HL-60/S4 (cell line): ENCODE measurements around the gene PCDHGB3.
"Not testable (repeated sequence)": the region's sequence is repeated elsewhere in the genome, so short reads cannot be mapped to it uniquely, and the experiment has no call there.

Experiments
- in situ Hi-C: fragments of 300-500 bp; cut with MboI; formaldehyde crosslinking; loops from 2 replicates; pipeline ENCODE4 v1.14.3; 2022; ENCODE audit warnings: low sequenced_read_pairs

Gene PCDHGB3

GRCh38 chr5:141389153-141390042, 19.4 kb downstream of the PCDHGB3 start:
- in situ Hi-C loops: no loop called here

- in situ Hi-C loops: no loop called here
Measured at GRCh38 chr5:141392429-141393198, 22.6 kb downstream of the PCDHGB3 start, which contains the start of gene PCDHGA8. Gene PCDHGA8, plus strand, starts transcription at chr5:141392633. Its CDS starts 181 bp downstream, at chr5:141392814.

- in situ Hi-C loops: no loop called here
Measured at GRCh38 chr5:141393267-141393666, 23.2 kb downstream of the PCDHGB3 start.

GRCh38 chr5:141394401-141395187, 24.6 kb downstream of the PCDHGB3 start:
- in situ Hi-C loops: not testable (repeated sequence)

- in situ Hi-C loops: not testable (repeated sequence)
Measured at GRCh38 chr5:141397756-141398551, 27.9 kb downstream of the PCDHGB3 start, which contains the start of gene PCDHGB5. Gene PCDHGB5, plus strand, starts transcription at chr5:141397947. Its CDS starts 181 bp downstream, at chr5:141398128.

GRCh38 chr5:141398608-141399007, 28.6 kb downstream of the PCDHGB3 start:
- in situ Hi-C loops: no loop called here

- in situ Hi-C loops: no loop called here
Measured at GRCh38 chr5:141399555-141400258, 29.7 kb downstream of the PCDHGB3 start.

GRCh38 chr5:141402553-141403243, 32.7 kb downstream of the PCDHGB3 start, which contains the start of gene PCDHGA9:
Gene PCDHGA9, plus strand, starts transcription at chr5:141402778. Its CDS starts 175 bp downstream, at chr5:141402953.
- in situ Hi-C loops: no loop called here

- in situ Hi-C loops: no loop called here
Measured at GRCh38 chr5:141403387-141403786, 33.3 kb downstream of the PCDHGB3 start.

GRCh38 chr5:141407790-141408505, 37.9 kb downstream of the PCDHGB3 start, which contains the start of gene PCDHGB6:
Gene PCDHGB6, plus strand, starts transcription at chr5:141408021. Its CDS starts 182 bp downstream, at chr5:141408203.
- in situ Hi-C loops: not testable (repeated sequence)

GRCh38 chr5:141409598-141410306, 39.7 kb downstream of the PCDHGB3 start:
- in situ Hi-C loops: loop anchor here (10.0 kb wide), 1 partner anchor 145 kb away; no protein-coding TSS in a partner anchor

GRCh38 chr5:141411575-141411974, 41.5 kb downstream of the PCDHGB3 start:
- in situ Hi-C loops: loop anchor here (10.0 kb wide), 1 partner anchor 143 kb away; no protein-coding TSS in a partner anchor

- in situ Hi-C loops: loop anchor here (10.0 kb wide), 1 partner anchor 142 kb away; no protein-coding TSS in a partner anchor
Measured at GRCh38 chr5:141412854-141413539, 43.0 kb downstream of the PCDHGB3 start, which contains the start of gene PCDHGA10. Gene PCDHGA10, plus strand, starts transcription at chr5:141412987. Its CDS starts 189 bp downstream, at chr5:141413176.

- in situ Hi-C loops: loop anchor here (10.0 kb wide), 1 partner anchor 141 kb away; no protein-coding TSS in a partner anchor
Measured at GRCh38 chr5:141413540-141414069, 43.6 kb downstream of the PCDHGB3 start.

GRCh38 chr5:141414548-141415274, 44.7 kb downstream of the PCDHGB3 start:
- in situ Hi-C loops: loop anchor here (10.0 kb wide), 1 partner anchor 140 kb away; no protein-coding TSS in a partner anchor
